AG04450 (cell line): Measurements from ENCODE around the gene UBE2Z. TPM values are rescaled to one million over a fixed set of nuclear protein-coding genes. Genes with fewer than 3 reads are reported as not detected.
A peak's percentile ranks its signal among the peaks of the same experiment; 100 is the strongest.

Source experiments
- CTCF ChIA-PET: fragments of 300-600, 350-600 bp; formaldehyde crosslinking; extraction: SDS; loops from one replicate; lab custom pipeline; 2022; ENCODE audit warnings: antibody characterized with exemption, inconsistent platforms; lab: Charles Lee
- POLR2A ChIA-PET: fragments of 350-600 bp; formaldehyde crosslinking; extraction: SDS; loops from one replicate; lab custom pipeline; 2021; ENCODE audit warnings: antibody characterized with exemption, inconsistent platforms; lab: Yijun Ruan, JAX
- DNase-seq: peaks from one replicate; pipeline ENCODE4 v3.0.0-alpha.2; 2011; ENCODE audit warnings: low read depth, low spot score
- H3K27ac ChIP-seq: one replicate; pipeline ENCODE4 v1.5.1; 2012; ENCODE audit warnings: low read depth, low read length, control low read depth
- H3K27me3 ChIP-seq: one replicate; pipeline ENCODE4 v1.6.0; 2012; ENCODE audit warnings: low read length; ENCODE audit not compliant: control insufficient read depth, insufficient read depth
- H3K4me3 ChIP-seq: 2 replicates; pipeline ENCODE4 v1.5.1; 2011; ENCODE audit warnings: mild to moderate bottlenecking, low read depth, low read length, control low read depth
- H3K9me3 ChIP-seq: 2 replicates; pipeline ENCODE4 v1.5.1; 2012; ENCODE audit warnings: low read length; ENCODE audit not compliant: control insufficient read depth, insufficient read depth
- polyA plus RNA-seq: library from polyadenylated mRNA; depleted of rRNA; stranded (reverse); fragments of >200 nt; gene quantifications from 2 replicates; pipeline ENCODE4 v1.2.3, GENCODE V29; 2011
- TF ChIP-seq, protein P1 (sequence below): IDR thresholded peaks from 2 replicates; pipeline ENCODE4 v1.5.1; 2011; ENCODE audit warnings: low read depth, low read length, control low read depth, inconsistent platforms

The UBE2Z gene
- polyA plus RNA-seq, 1 experiment = 178 TPM

DNA sequence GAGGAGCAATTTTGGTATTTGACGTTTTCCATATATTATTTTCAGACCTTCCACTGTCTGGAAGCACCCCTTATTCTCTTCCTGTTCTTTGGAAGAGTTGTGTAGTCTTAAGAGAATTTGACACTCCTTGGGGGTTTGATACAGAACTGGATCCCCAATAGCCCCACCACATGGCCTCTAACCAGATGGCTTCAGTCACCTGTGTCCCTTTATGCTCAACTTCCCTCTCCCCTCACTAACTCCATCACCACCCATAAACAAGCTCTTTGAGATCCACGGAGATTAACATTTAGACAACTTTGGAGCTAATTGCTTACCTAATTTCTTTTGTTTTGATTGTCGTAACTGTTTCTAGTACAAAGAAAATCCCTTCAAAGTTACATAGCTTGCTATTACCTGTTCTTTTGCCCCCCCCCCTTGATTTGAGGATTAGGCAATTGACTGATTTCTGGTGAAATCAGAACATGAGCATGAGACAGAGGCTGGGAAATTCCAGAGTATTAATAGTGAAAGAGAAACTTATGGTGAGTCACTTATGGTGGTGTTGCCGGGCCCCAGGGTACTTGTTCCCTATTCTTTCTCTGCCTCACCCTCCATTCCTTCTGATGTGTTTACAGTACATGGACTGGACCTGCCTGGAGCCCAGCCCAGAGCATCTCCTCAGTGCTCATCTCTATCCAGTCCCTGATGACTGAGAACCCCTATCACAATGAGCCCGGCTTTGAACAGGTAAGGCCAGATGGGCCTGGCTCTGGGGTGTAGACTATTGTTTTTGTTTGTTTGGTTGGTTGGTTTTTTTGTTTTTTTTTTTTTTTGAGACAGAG lies 7.5 kb downstream of the UBE2Z start:
- Histone ChIP-seq H3K4me3 (peak overlapping the region; percentile 29; the same call in 1 of the 2 replicates), H3K27ac (peak overlapping the region; percentile 96), H3K27me3 (no peaks in the 10 kb centered on the region), H3K9me3 (no peaks in the 10 kb centered on the region)
- POLR2A ChIA-PET = interaction anchor here (0.6 to 0.9 kb wide), 4 partner anchors 8 to 116 kb away, joined by 3 to 7 read pairs (median 4); no protein-coding TSS in a partner anchor
- CTCF ChIA-PET = interaction anchor here (0.7 to 2.4 kb wide), 3 partner anchors 117 to 878 kb away, joined by 4 to 15 read pairs (median 6); no protein-coding TSS in a partner anchor
- TF ChIP-seq, protein P1, sequence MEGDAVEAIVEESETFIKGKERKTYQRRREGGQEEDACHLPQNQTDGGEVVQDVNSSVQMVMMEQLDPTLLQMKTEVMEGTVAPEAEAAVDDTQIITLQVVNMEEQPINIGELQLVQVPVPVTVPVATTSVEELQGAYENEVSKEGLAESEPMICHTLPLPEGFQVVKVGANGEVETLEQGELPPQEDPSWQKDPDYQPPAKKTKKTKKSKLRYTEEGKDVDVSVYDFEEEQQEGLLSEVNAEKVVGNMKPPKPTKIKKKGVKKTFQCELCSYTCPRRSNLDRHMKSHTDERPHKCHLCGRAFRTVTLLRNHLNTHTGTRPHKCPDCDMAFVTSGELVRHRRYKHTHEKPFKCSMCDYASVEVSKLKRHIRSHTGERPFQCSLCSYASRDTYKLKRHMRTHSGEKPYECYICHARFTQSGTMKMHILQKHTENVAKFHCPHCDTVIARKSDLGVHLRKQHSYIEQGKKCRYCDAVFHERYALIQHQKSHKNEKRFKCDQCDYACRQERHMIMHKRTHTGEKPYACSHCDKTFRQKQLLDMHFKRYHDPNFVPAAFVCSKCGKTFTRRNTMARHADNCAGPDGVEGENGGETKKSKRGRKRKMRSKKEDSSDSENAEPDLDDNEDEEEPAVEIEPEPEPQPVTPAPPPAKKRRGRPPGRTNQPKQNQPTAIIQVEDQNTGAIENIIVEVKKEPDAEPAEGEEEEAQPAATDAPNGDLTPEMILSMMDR = no peak
- peak; percentile 55 for DNase-seq

DNA sequence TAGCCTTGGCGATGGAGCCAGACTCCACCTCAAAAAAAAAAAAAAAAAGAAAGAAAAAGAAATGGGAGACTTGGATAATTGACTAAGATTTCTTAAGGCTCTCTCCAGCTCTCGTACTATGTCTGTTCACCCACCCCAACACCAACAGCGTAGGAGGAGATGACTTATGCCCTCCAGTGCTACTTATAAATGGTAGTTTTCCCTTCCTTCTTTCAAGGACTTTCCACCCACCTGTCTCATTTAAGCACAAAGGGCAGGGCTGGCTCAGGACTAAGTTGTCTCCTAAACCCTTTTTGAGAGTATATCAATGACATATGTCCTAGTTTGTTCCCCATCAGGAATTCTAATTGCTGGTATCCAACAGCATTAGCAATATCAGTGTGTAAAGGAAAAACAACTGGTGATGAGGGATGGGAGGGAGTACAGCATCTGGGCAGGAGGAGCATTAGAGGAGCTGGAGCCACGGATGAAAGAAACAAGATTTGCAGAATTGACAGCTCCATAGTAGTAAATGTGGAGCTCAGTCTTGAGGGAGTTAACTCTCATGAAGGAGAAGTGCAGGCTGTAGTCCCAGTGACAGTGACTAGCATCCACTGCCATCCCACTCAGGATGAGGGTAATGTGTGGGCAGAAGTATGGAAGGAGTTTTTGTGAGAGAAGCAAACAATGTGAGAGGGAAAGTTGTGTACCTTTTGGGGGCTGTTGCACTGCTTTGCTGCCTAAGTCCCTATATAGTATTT lies 17.2 kb downstream of the UBE2Z start:
- Histone ChIP-seq H3K4me3 (no peak overlapping the region), H3K9me3 (no peaks in the 10 kb centered on the region), H3K27me3 (no peaks in the 10 kb centered on the region), H3K27ac (no peak overlapping the region)
- POLR2A ChIA-PET = interaction anchor here (0.6 kb wide), 1 partner anchor 11 kb away, joined by 3 read pairs; no protein-coding TSS in a partner anchor
- DNase-seq = no peak
- CTCF ChIA-PET = interaction anchor here (2.3 kb wide), 1 partner anchor 107 kb away, joined by 8 read pairs; no protein-coding TSS in a partner anchor
- TF ChIP-seq, protein P1 = no peak

GRCh38 chr17:48925991-48926342 lies 17.8 kb downstream of the UBE2Z start:
- no peaks in the 10 kb centered on the region for H3K9me3 ChIP-seq
- H3K27ac ChIP-seq = no peak overlapping the region
- TF ChIP-seq, protein P1 = no peak
- ChIA-PET CTCF (interaction anchor here (2.3 kb wide), 1 partner anchor 106 kb away, joined by 8 read pairs; no protein-coding TSS in a partner anchor), POLR2A (interaction anchor here (0.6 kb wide), 1 partner anchor 11 kb away, joined by 3 read pairs; no protein-coding TSS in a partner anchor)
- no peaks in the 10 kb centered on the region for H3K27me3 ChIP-seq
- DNase-seq = no peak
- no peak overlapping the region for H3K4me3 ChIP-seq

GRCh38 chr17:48927978-48928745 lies 20.0 kb downstream of the UBE2Z start:
- ChIA-PET POLR2A (no interaction called here), CTCF (interaction anchor here (1.6 kb wide), 1 partner anchor 105 kb away, joined by 5 read pairs; no protein-coding TSS in a partner anchor)
- H3K9me3 ChIP-seq = no peaks in the 10 kb centered on the region
- DNase-seq = no peak
- TF ChIP-seq, protein P1 = no peak
- no peak overlapping the region for H3K27ac ChIP-seq
- no peak overlapping the region for H3K4me3 ChIP-seq
- H3K27me3 ChIP-seq = no peaks in the 10 kb centered on the region
